GM12872 (cell line): ENCODE data around the gene DSP.
A peak's percentile ranks its signal among the peaks of the same experiment; 100 is the strongest.

ENCODE experiments used
- TF ChIP-seq, protein P1 (sequence below): IDR thresholded peaks from 3 replicates; pipeline ENCODE4 v1.5.1; 2011; ENCODE audit warnings: low read depth, mild to moderate bottlenecking, low read length, moderate library complexity; ENCODE audit not compliant: insufficient read depth

DSP gene

DNA sequence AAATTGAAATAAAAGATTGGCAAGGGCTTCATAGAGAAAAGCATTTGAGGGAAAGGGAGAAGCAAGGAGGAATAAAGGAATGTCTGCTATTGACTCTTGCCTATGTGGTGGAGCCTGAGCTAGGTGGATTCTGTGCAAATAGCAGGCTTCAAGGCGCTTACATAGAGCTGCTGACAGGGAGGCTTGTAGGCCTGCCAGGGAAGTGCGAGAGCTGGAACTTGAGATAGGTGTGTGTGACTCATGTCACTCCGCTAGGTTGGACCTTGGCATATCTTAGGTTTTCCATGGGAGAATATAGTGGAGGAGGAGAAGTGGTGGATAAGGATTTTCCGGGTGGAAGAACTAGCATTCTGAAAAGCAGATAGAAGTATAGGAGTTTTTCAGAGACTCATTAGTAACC is 62.5 kb downstream of the DSP start:
- TF ChIP-seq, protein P1, sequence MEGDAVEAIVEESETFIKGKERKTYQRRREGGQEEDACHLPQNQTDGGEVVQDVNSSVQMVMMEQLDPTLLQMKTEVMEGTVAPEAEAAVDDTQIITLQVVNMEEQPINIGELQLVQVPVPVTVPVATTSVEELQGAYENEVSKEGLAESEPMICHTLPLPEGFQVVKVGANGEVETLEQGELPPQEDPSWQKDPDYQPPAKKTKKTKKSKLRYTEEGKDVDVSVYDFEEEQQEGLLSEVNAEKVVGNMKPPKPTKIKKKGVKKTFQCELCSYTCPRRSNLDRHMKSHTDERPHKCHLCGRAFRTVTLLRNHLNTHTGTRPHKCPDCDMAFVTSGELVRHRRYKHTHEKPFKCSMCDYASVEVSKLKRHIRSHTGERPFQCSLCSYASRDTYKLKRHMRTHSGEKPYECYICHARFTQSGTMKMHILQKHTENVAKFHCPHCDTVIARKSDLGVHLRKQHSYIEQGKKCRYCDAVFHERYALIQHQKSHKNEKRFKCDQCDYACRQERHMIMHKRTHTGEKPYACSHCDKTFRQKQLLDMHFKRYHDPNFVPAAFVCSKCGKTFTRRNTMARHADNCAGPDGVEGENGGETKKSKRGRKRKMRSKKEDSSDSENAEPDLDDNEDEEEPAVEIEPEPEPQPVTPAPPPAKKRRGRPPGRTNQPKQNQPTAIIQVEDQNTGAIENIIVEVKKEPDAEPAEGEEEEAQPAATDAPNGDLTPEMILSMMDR: no peak

DNA sequence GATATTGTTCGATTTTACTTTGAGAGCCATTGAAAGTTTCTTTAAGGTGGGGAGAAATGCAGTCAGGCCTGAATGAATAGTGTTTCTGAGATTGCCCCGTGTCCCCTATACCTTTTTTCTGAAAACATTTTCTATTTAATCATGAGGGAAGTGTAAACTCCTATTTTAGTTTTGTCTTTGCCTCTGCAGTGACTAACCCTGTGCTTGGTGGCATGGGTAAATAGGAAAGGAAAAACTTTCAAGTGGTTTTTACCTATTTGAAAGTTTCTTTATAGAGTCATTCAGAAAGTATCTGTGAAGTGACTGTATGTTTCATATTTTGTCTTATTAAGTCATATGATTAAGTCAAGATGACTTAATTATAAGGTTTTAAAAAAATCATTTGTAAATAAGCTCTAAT is 63.0 kb downstream of the DSP start:
- TF ChIP-seq, protein P1: no peak

DNA sequence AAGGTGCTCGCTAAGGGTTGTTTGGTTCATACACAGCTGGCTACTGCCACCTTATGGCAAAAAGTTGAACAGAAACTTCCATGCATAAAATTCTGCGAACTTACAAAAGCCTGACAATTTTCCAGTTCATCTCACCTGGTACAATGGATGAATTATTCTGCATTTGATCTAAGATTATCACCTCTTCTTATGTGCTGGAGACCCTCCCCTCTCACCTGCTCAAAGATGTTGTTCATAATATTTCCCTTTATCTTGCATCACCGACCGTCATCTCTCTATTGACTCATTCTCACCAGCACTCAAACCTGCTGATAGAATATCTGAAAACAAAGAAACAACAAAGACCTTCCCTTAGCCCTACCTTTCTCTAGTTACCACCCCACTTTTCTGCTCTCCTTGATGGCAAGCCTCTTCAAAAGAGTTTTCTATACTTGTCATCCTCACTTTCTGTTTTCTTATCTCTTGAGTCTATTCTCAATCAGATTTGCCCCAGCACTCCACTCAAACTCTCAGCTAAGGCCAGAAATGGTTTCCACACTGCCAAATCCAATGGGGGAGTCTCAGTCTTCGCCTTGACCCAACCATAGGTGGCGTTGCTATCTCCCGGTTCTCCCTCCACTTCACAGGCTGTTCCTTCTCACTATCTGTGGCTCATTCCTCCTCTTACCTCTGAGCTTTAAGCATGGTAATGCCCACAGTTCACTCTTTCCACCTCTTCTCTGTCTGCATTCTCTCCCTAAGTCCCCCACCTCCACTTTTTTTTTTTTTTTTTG is 74.3 kb downstream of the DSP start:
- TF ChIP-seq, protein P1: peak; percentile 73

DNA sequence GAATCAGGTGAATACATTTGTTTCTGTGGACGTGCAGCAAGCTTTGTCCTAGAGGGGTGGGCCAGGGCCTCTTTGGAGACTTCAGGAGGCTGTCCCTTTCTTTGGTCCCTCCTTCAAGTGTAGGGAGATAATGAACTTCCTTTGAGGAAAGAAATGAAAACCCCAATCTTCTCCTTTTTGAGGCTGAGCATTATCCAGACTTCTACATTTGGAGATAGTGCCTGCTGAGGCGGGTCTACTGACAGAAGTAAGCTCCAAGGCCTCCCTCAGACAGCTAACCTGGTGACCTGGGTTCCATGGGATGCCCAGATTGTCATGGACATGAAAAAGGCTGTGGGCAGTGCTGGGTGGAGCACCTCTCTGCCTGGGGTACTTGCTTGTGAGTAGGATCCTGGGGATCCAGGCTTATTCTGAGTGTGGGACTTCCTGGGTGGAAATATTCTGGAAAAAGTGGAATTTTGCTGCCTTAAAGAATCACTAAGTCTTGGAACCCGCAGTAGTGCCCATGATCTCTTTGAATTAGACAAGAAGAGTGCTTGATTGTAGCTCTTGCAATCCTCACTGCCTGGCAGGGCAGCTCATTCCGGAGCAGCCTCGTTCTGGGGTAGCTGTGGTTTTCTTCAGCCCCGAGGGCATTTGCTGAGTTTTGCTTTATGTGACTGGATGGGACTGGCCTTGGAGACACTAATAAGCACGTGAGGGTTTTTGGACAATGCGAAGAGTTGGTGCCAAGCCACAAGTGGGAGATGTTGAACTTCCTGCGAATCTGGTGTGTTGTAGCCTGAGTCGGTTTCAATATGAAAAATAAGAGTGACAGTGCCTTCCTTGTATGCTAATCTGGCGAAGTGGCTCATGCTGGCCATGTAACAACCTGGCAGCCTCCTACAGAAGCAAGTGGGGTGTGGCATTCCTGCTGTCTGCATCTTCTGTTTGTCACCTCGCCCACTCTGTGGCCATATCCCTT is 76.6 kb downstream of the DSP start:
- TF ChIP-seq, protein P1: no peak; the same call in 2 of the 3 replicates

DNA sequence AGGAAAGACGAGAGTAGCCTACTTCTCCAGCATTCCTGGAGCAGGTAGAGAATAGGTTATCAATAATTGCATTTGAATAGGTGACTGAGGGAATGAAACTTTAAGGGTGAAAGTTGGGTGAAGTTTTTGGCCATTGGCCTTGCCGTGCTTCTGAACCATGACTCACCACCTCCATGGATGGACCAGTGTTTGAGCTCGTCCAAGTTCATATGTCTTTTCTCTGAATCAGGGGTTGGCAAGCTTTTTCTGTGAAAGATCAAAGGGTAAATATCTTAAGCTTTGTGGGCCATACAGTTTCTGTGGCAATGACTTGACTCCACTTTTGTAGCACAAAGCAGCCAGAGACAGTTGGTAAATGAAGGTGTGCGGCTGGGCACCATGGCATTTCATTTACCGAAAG is 80.3 kb downstream of the DSP start:
- TF ChIP-seq, protein P1: no peak

DNA sequence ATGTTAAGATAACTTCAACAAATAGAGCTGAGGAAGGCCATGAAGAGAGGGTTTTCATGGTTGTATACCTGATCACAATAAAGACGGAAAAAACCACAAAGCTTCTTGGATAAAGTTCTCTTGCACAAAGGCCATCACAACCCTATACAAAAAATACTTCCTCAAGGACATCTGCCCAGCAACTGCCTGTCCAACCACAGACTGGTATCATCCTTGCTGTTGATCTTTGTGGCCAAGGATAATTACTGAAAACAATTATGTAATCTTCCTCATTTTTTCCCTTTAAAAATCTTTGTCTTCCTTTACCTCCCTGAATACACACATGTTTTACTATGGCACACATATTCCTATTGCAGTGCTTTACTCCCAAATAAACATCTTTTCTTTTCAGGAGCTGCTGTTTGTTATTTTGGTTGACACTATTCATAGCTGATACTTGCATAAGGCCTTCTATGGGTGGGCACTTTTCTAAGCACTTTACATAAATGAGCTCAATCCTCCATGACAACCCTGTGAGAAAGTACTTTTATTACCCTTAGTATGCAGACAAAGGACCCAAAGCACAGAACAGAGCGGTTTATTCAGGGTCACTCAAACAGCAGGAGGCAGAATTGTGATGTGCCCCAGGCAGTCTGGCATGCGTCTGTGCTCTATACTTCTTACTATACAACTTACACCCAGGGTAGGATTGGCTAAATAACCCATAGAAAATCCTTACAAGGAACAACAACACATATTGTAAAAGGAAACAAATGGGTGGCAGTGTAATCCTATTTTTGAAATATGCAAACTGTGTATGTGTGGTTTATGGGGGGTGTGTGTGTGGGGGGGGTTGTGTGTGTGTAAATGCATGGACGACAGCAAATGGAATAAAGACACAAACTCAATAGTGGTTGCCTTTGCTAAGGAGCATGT is 83.6 kb downstream of the DSP start:
- TF ChIP-seq, protein P1: no peak
